ENCODE data around the gene CCL16. TPM values are rescaled to one million over a fixed set of nuclear protein-coding genes. Genes with fewer than 3 reads are reported as not detected.

The CCL16 gene
- total RNA-seq, 1 donor from 2014 or later: not detected

DNA sequence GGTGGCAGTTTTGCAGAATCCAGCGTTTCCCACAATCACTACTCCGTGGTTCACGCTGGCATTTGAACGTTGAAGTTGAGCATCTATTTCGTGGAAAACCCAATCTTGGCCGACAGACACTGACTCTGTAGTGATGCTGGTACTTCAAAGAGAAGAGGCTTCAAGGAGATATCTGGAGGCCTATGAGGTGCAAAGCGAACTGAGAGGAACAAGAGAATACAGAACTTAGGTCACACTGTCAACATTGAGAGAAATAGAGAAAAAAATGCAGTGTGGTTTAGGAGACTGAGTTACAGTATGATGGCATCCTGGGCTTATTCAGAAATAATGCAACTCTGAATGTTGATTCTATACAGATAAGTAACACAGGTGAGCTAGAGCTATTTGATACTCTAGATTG, 16.0 kb downstream of the CCL16 start:
- Histone ChIP-seq H3K4me2 (ENCODE audit: low read length) (no peak overlapping the region), H3K27ac (ENCODE audit: low read depth, low read length) (no peak overlapping the region), H3K9ac (ENCODE audit: low read length) (no peak overlapping the region), H3K36me3 (ENCODE audit: insufficient read depth, low read length) (no peaks in the 10 kb centered on the region), H3K4me3 (ENCODE audit: insufficient read depth, low read depth, low read length) (no peak overlapping the region), H3K79me2 (ENCODE audit: insufficient read depth, low read length) (no peaks in the 10 kb centered on the region), H3K9me3 (ENCODE audit: insufficient read depth, low read depth, low read length) (no peaks in the 10 kb centered on the region), H3K27me3 (ENCODE audit: insufficient read depth, low read length) (peaks cover 3% of the 10 kb centered on the region), H3K4me1 (ENCODE audit: insufficient read depth, low read length) (no peaks in the 10 kb centered on the region), H2AFZ (ENCODE audit: low read depth, low read length) (no peak overlapping the region), H4K20me1 (ENCODE audit: insufficient read depth, low read length) (no peaks in the 10 kb centered on the region)
- Mint-ChIP-seq H3K9me3 (ENCODE audit: unreplicated experiment) (no peaks in the 10 kb centered on the region), H3K36me3 (ENCODE audit: low read depth, unreplicated experiment) (no peaks in the 10 kb centered on the region), H3K27ac (ENCODE audit: unreplicated experiment) (no peak overlapping the region), H3K4me3 (ENCODE audit: unreplicated experiment) (no peak overlapping the region), H3K4me1 (ENCODE audit: low read depth, unreplicated experiment) (no peaks in the 10 kb centered on the region), H3K27me3 (ENCODE audit: low read depth, unreplicated experiment) (peaks cover 6% of the 10 kb centered on the region)
- FAIRE-seq: no peak
- DNase-seq (ENCODE audit: low read depth): no peak
- TF ChIP-seq, protein P1, sequence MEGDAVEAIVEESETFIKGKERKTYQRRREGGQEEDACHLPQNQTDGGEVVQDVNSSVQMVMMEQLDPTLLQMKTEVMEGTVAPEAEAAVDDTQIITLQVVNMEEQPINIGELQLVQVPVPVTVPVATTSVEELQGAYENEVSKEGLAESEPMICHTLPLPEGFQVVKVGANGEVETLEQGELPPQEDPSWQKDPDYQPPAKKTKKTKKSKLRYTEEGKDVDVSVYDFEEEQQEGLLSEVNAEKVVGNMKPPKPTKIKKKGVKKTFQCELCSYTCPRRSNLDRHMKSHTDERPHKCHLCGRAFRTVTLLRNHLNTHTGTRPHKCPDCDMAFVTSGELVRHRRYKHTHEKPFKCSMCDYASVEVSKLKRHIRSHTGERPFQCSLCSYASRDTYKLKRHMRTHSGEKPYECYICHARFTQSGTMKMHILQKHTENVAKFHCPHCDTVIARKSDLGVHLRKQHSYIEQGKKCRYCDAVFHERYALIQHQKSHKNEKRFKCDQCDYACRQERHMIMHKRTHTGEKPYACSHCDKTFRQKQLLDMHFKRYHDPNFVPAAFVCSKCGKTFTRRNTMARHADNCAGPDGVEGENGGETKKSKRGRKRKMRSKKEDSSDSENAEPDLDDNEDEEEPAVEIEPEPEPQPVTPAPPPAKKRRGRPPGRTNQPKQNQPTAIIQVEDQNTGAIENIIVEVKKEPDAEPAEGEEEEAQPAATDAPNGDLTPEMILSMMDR (IDR thresholded peaks at IDR 0.05; ENCODE audit: insufficient read depth, low read depth, low read length): no peak
- no peak for TF ChIP-seq EZH2 (IDR thresholded peaks at IDR 0.05; ENCODE audit: insufficient read depth, low read length)

DNA sequence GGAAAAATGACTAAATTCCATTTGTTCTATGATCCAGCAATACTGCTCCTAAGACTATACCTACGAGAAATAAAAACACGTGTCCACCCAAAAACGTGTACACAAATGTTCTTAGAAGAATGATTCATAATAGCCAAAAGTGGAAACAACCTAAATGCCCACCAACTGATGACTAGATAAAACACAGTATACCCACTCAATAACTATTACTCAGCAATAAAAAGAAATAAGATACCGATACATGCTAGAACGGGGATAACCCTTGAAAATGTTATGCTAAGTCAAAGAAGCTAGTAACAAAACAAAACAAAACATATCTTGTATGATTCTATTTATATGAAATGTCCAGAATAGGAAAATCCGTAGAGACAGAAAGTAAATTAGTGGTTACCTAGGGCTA, 17.6 kb downstream of the CCL16 start:
- H3K27ac Mint-ChIP-seq (ENCODE audit: unreplicated experiment): no peak overlapping the region
- no peaks in the 10 kb centered on the region for H3K9me3 ChIP-seq (ENCODE audit: insufficient read depth, low read depth, low read length)
- no peak for FAIRE-seq

DNA sequence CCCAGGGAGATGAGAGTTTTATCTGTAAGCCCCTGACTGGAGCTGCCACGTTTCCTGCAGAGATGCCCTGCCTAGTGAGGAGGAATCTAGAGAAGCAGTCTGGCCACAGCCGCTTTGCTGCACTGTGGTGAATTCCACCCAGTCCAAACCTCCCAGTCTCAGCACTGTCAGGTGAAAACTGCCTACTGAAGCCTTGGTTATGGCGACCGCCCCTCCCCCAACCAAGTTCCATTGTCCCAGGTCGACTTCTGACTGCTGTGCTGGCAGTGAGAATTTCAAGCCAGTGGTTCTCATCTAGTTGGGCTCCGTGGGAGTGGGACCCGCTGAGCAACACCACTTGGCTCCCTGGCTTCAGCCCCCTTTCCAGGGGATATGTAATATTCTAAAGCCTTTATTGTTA, 27.6 kb downstream of the CCL16 start:
- no peaks in the 10 kb centered on the region for H3K36me3 Mint-ChIP-seq (ENCODE audit: low read depth, unreplicated experiment)
- Histone ChIP-seq H4K20me1 (ENCODE audit: insufficient read depth, low read length) (no peaks in the 10 kb centered on the region), H2AFZ (ENCODE audit: low read depth, low read length) (no peak overlapping the region), H3K79me2 (ENCODE audit: insufficient read depth, low read length) (no peaks in the 10 kb centered on the region), H3K9ac (ENCODE audit: low read length) (no peak overlapping the region), H3K27me3 (ENCODE audit: insufficient read depth, low read length) (no peaks in the 10 kb centered on the region), H3K36me3 (ENCODE audit: insufficient read depth, low read length) (no peaks in the 10 kb centered on the region), H3K9me3 (ENCODE audit: insufficient read depth, low read depth, low read length) (no peaks in the 10 kb centered on the region), H3K27ac (ENCODE audit: low read depth, low read length) (no peak overlapping the region), H3K4me1 (ENCODE audit: insufficient read depth, low read length) (no peaks in the 10 kb centered on the region), H3K4me2 (ENCODE audit: low read length) (no peak overlapping the region), H3K4me3 (ENCODE audit: insufficient read depth, low read depth, low read length) (no peak overlapping the region)
- DNase-seq (ENCODE audit: low read depth) (no peak), FAIRE-seq (no peak)
- no peak for TF ChIP-seq EZH2 (IDR thresholded peaks at IDR 0.05; ENCODE audit: insufficient read depth, low read length)
- TF ChIP-seq, protein P1 (IDR thresholded peaks at IDR 0.05; ENCODE audit: insufficient read depth, low read depth, low read length): no peak
- H3K9me3 Mint-ChIP-seq (ENCODE audit: unreplicated experiment): no peaks in the 10 kb centered on the region
- H3K27me3 Mint-ChIP-seq (ENCODE audit: low read depth, unreplicated experiment): peaks cover 14% of the 10 kb centered on the region
- no peak overlapping the region for H3K27ac Mint-ChIP-seq (ENCODE audit: unreplicated experiment)
- no peak overlapping the region for H3K4me3 Mint-ChIP-seq (ENCODE audit: unreplicated experiment)
- no peaks in the 10 kb centered on the region for H3K4me1 Mint-ChIP-seq (ENCODE audit: low read depth, unreplicated experiment)

More for the DNA sequence above, 17.6 kb downstream of the CCL16 start:
- no peaks in the 10 kb centered on the region for H3K4me1 ChIP-seq (ENCODE audit: insufficient read depth, low read length)
- H3K36me3 ChIP-seq (ENCODE audit: insufficient read depth, low read length): no peaks in the 10 kb centered on the region
- no peaks in the 10 kb centered on the region for H3K79me2 ChIP-seq (ENCODE audit: insufficient read depth, low read length)
- no peak overlapping the region for H3K9ac ChIP-seq (ENCODE audit: low read length)
- no peak overlapping the region for H3K4me2 ChIP-seq (ENCODE audit: low read length)
- Mint-ChIP-seq H3K36me3 (ENCODE audit: low read depth, unreplicated experiment) (no peaks in the 10 kb centered on the region), H3K27me3 (ENCODE audit: low read depth, unreplicated experiment) (peaks cover 4% of the 10 kb centered on the region), H3K9me3 (ENCODE audit: unreplicated experiment) (no peaks in the 10 kb centered on the region), H3K4me1 (ENCODE audit: low read depth, unreplicated experiment) (no peaks in the 10 kb centered on the region), H3K4me3 (ENCODE audit: unreplicated experiment) (no peak overlapping the region)
- TF ChIP-seq, protein P1 (IDR thresholded peaks at IDR 0.05; ENCODE audit: insufficient read depth, low read depth, low read length): no peak
- no peak for TF ChIP-seq EZH2 (IDR thresholded peaks at IDR 0.05; ENCODE audit: insufficient read depth, low read length)
- no peak overlapping the region for H3K27ac ChIP-seq (ENCODE audit: low read depth, low read length)
- H3K27me3 ChIP-seq (ENCODE audit: insufficient read depth, low read length): peaks cover 3% of the 10 kb centered on the region
- H4K20me1 ChIP-seq (ENCODE audit: insufficient read depth, low read length): no peaks in the 10 kb centered on the region
- no peak overlapping the region for H2AFZ ChIP-seq (ENCODE audit: low read depth, low read length)
- no peak for DNase-seq (ENCODE audit: low read depth)
- H3K4me3 ChIP-seq (ENCODE audit: insufficient read depth, low read depth, low read length): no peak overlapping the region

Measured in astrocyte (in vitro differentiated cells and primary cell).